IMR-90 (cell line): ENCODE data around the gene SMG1. TPM values are rescaled to one million over a fixed set of nuclear protein-coding genes. Genes with fewer than 3 reads are reported as not detected.

ENCODE experiments used
- ATAC-seq: fragments of 200-7000 bp; cut with Tn5 transposase; 2 replicates; pipeline ENCODE4 v1.9.1; 2020; ENCODE audit warnings: low read depth, mild to moderate bottlenecking, moderate library complexity
- BruUV-seq: library from RNA; stranded (reverse); fragments of 400-500 nt; replicated peaks from 2 replicates; lab custom pipeline; 2021; lab: Mats Ljungman, UMichigan
- CTCF ChIA-PET: fragments of 300-600 bp; formaldehyde crosslinking; extraction: SDS; loops from one replicate; lab custom pipeline; 2021; ENCODE audit warnings: antibody characterized with exemption; lab: Yijun Ruan, JAX
- POLR2A ChIA-PET: fragments of 300-600 bp; sonication (Branson Sonifier 250); formaldehyde crosslinking; loops from one replicate; lab custom pipeline; 2022; ENCODE audit warnings: antibody characterized with exemption; ENCODE audit not compliant: unreplicated experiment; lab: Charles Lee
- DNase-seq: peaks from one replicate; pipeline ENCODE4 v3.0.0; 2013
- H2AFZ ChIP-seq: replicated peaks from 2 replicates; pipeline ENCODE3; 2013; ENCODE audit warnings: low read length, mild to moderate bottlenecking; ENCODE audit not compliant: poor library complexity
- H2AK5ac ChIP-seq: 2 replicates; pipeline ENCODE4 v1.6.1; 2013; ENCODE audit warnings: low read depth, low read length, inconsistent platforms
- H2AK9ac ChIP-seq: replicated peaks from 2 replicates; pipeline ENCODE3; 2013; ENCODE audit warnings: mild to moderate bottlenecking, low read depth, low read length, moderate library complexity; ENCODE audit not compliant: poor library complexity
- H2BK120ac ChIP-seq: 2 replicates; pipeline ENCODE4 v1.6.1; 2013; ENCODE audit warnings: low read depth, low read length, inconsistent platforms
- H2BK15ac ChIP-seq: 3 replicates; pipeline ENCODE4 v1.6.1; 2013; ENCODE audit warnings: low read depth, low read length, inconsistent platforms
- H2BK20ac ChIP-seq: 2 replicates; pipeline ENCODE4 v1.6.1; 2013; ENCODE audit warnings: low read depth, mild to moderate bottlenecking, inconsistent platforms, low read length, moderate library complexity
- H2BK5ac ChIP-seq: 2 replicates; pipeline ENCODE4 v1.6.1; 2013; ENCODE audit warnings: mild to moderate bottlenecking, low read depth, low read length, inconsistent platforms; ENCODE audit not compliant: poor library complexity, severe bottlenecking
- H3K14ac ChIP-seq: replicated peaks from 2 replicates; pipeline ENCODE4 v1.6.1; 2013; ENCODE audit warnings: low read depth, low read length, inconsistent platforms
- H3K18ac ChIP-seq: 2 replicates; pipeline ENCODE4 v1.6.1; 2013; ENCODE audit warnings: low read depth, low read length, control low read depth
- H3K23ac ChIP-seq: 2 replicates; pipeline ENCODE4 v1.6.1; 2013; ENCODE audit warnings: low read depth, low read length, inconsistent platforms
- H3K27ac ChIP-seq: 2 replicates; pipeline ENCODE4 v1.5.1; 2013; ENCODE audit warnings: mild to moderate bottlenecking, control low read depth, low read length; ENCODE audit not compliant: insufficient read depth
- H3K27me3 ChIP-seq: 2 replicates; pipeline ENCODE4 v1.6.1; 2013; ENCODE audit warnings: low read length; ENCODE audit not compliant: control insufficient read depth, insufficient read depth
- H3K36me3 ChIP-seq: 2 replicates; pipeline ENCODE4 v1.6.1; 2013; ENCODE audit warnings: low read length, mixed read lengths; ENCODE audit not compliant: control insufficient read depth, insufficient read depth
- H3K4ac ChIP-seq: 2 replicates; pipeline ENCODE4 v1.6.1; 2013; ENCODE audit warnings: low read depth, low read length, inconsistent platforms
- H3K4me1 ChIP-seq: 2 replicates; pipeline ENCODE4 v1.6.1; 2013; ENCODE audit warnings: low read length, mixed read lengths; ENCODE audit not compliant: control insufficient read depth, insufficient read depth
- H3K4me2 ChIP-seq: 2 replicates; pipeline ENCODE4 v1.6.1; 2013; ENCODE audit warnings: low read depth, mild to moderate bottlenecking, control low read depth, low read length, moderate library complexity
- H3K4me3 ChIP-seq: 2 replicates; pipeline ENCODE4 v1.5.1; 2013; ENCODE audit warnings: low read depth, mild to moderate bottlenecking, control low read depth, low read length, moderate library complexity; ENCODE audit not compliant: insufficient read depth
- H3K56ac ChIP-seq: 2 replicates; pipeline ENCODE4 v1.6.1; 2013; ENCODE audit warnings: low read length, inconsistent platforms; ENCODE audit not compliant: insufficient read depth; ENCODE audit errors: extremely low read depth
- H3K79me1 ChIP-seq, 2 experiments: 2 replicates each; pipeline ENCODE4 v1.6.1; 2013; ENCODE audit warnings: low read length in 2 of 2, inconsistent platforms in 1 of 2, low read depth in 1 of 2
- H3K9ac ChIP-seq: 2 replicates; pipeline ENCODE4 v1.6.1; 2013; ENCODE audit warnings: low read depth, low read length, control low read depth
- H3K9me1 ChIP-seq: 2 replicates; pipeline ENCODE4 v1.6.1; 2013; ENCODE audit warnings: low read length, inconsistent platforms; ENCODE audit not compliant: insufficient read depth
- H3K9me3 ChIP-seq: 2 replicates; pipeline ENCODE4 v1.6.1; 2013; ENCODE audit warnings: low read length; ENCODE audit not compliant: control insufficient read depth, insufficient read depth
- H4K20me1 ChIP-seq: 2 replicates; pipeline ENCODE4 v1.6.1; 2013; ENCODE audit warnings: low read length, inconsistent platforms; ENCODE audit not compliant: insufficient read depth
- H4K5ac ChIP-seq: 2 replicates; pipeline ENCODE4 v1.6.1; 2013; ENCODE audit warnings: mild to moderate bottlenecking, low read depth, low read length, control low read depth
- H4K8ac ChIP-seq, 2 experiments: 2 replicates each; pipeline ENCODE4 v1.6.1; 2013; ENCODE audit warnings: low read depth in 2 of 2, low read length in 2 of 2, control low read depth in 1 of 2, inconsistent platforms in 1 of 2
- H4K91ac ChIP-seq: 2 replicates; pipeline ENCODE4 v1.6.1; 2013; ENCODE audit warnings: low read depth, low read length, inconsistent platforms; ENCODE audit not compliant: insufficient read depth
- RFX5 ChIP-seq: IDR thresholded peaks from 2 replicates; pipeline ENCODE4 v1.8.0; 2012; ENCODE audit warnings: low read depth, mild to moderate bottlenecking, low read length, moderate library complexity
- WGBS, 2 experiments: methylation state at CpG; one replicate each; pipeline versions ENCODE4 v1.1.5 to v1.1.7; 2013; ENCODE audit warnings: missing lambda C conversion rate in 2 of 2; ENCODE audit not compliant: insufficient read length in 1 of 2; ENCODE audit errors: extremely low coverage in 2 of 2; 5-methylcytosine and 5-hydroxymethylcytosine counted together
- dilution Hi-C: fragments of 300-500 bp; cut with HindIII; formaldehyde crosslinking; loops from one replicate; pipeline ENCODE4 v1.14.3; 2018; ENCODE audit warnings: low sequenced_read_pairs; ENCODE audit not compliant: unreplicated experiment
- in situ Hi-C: fragments of 300-500 bp; cut with MboI; formaldehyde crosslinking; loops from 3 replicates; pipeline ENCODE4 v1.14.3; 2019; ENCODE audit warnings: low sequenced_read_pairs, inconsistent platforms, mixed read lengths
- intact Hi-C: fragments of 100-400 bp; cut with micrococcal nuclease; formaldehyde crosslinking; loops from 2 replicates; pipeline ENCODE4 v1.10.0; 2022
- polyA plus RNA-seq, 3 experiments: library from polyadenylated mRNA; depleted of rRNA; stranded (reverse); fragments of >200 nt; gene quantifications; 2 replicates each; pipeline ENCODE4 v1.2.3, GENCODE V29; 2012; ENCODE audit warnings: low replicate concordance in 1 of 3
- total RNA-seq: library from RNA; depleted of rRNA; stranded (reverse); fragments of >200 nt; gene quantifications from 2 replicates; pipeline ENCODE4 v1.2.3, GENCODE V29; 2012

Gene SMG1
- total and polyA plus RNA-seq, 2 of the 4 experiments (the other 2 are of a cell fraction): 13.4 to 53.8 TPM

DNA sequence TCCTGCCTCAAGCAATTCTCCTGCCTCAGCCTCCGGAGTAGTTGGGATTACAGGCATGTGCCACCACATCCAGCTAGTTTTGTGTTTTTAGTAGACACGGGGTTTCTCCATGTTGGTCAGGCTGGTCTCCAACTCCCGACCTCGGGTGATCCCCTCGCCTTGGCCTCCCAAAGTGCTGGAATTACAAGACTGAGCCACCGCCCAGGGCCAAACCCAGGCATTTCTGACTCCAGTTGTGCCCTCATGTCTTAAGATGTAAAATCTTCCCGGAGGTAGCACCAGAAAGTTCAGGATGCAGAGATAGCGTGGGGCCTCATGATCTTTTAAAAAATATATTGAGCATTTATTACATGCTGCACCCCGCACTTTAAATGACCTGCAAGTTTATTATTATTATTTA, 12.8 kb upstream of the SMG1 start:
- Histone ChIP-seq H3K36me3 (no peaks in the 10 kb centered on the region), H3K18ac (no peak overlapping the region), H3K9me3 (no peaks in the 10 kb centered on the region), H4K20me1 (no peaks in the 10 kb centered on the region), H3K79me1 (no peaks in the 10 kb centered on the region), H3K9ac (no peak overlapping the region), H2AFZ (no peak overlapping the region), H4K8ac (no peak overlapping the region), H2BK15ac (no peak overlapping the region), H3K4me1 (no peaks in the 10 kb centered on the region), H3K27me3 (peaks cover 1% of the 10 kb centered on the region), H4K5ac (no peak overlapping the region), H3K4me2 (no peak overlapping the region), H3K9me1 (no peaks in the 10 kb centered on the region), H3K14ac (no peak overlapping the region), H2AK9ac (no peak overlapping the region), H3K23ac (no peak overlapping the region), H2BK120ac (no peak overlapping the region), H3K27ac (no peak overlapping the region), H3K56ac (no peak overlapping the region), H2AK5ac (no peak overlapping the region), H3K4me3 (no peak overlapping the region), H2BK5ac (no peak overlapping the region), H2BK20ac (no peak overlapping the region), H3K4ac (no peak overlapping the region), H4K91ac (no peak overlapping the region)
- DNase-seq (no peak), ATAC-seq (no peak)
- TF ChIP-seq RFX5: no peak
- in situ Hi-C loops (no loop called here), intact Hi-C loops (no loop called here), dilution Hi-C loops (no loop called here)
- WGBS, 2 experiments: 92% methylated on average over 5 of the region's 9 CpGs; no CpG with 5 or more reads in 1 of the 2 experiments
- CTCF ChIA-PET: no interaction called here
- no TSS peak for BruUV-seq
- POLR2A ChIA-PET: no interaction called here
